ENCODE data around the gene PIK3R4. TPM values are rescaled to one million over a fixed set of nuclear protein-coding genes. Genes with fewer than 3 reads are reported as not detected.

The PIK3R4 gene
- 24.8 and 28.7 TPM in 2 replicates for total RNA-seq

DNA sequence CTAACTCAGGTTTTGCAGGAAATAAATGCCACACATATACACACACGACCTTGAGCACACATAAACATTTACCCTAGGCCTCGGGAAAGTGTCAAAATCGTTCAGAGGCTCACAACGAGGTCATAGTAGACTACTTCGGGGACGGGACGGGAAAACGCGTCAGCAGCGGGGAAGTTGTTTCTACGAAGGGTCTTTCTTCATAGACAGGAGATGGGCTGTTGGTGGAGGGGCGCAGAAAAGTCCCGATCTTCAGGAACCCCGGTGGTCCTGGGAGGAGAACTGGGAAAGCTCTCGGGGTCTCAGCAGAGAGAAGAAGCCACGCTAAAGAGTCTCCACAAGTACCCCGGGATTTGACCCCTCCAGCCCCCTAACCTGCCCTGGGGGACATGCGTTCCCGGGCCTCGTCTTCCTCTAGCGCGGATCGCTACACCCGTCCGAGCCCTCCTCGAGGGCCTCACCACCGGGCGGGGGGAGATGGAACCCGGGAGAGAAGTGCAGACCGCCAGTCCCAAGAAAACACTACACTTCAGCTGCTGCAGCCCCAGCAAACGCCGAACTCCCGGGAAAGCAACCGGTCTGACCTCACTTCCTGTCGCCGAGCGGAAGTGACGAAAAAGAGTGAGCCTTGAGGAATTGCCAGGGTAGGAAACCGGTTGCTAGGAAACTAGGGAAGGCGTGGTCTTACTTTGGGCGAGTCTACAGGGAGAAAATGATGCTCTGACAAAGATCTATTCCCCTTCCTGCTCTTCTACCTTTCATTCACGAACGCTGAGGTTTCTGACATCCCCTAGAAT, at the start of gene PIK3R4:
TSS of gene PIK3R4 (minus strand) at position 584 of the 794 bp plus-strand sequence. CDS start 1,611 bp downstream, outside the sequence.

Other genes starting within 250 kb of the PIK3R4 start
- gene COL6A6, start 229.7 kb downstream of the PIK3R4 start, total RNA-seq: 0.11 and 0.39 TPM in 2 replicates
- gene ATP2C1, start 147.3 kb upstream of the PIK3R4 start, total RNA-seq: 74.9 and 80.1 TPM in 2 replicates

All from placental epithelial cell (primary cell).